ENCODE data around the gene SELENOM.

DNA sequence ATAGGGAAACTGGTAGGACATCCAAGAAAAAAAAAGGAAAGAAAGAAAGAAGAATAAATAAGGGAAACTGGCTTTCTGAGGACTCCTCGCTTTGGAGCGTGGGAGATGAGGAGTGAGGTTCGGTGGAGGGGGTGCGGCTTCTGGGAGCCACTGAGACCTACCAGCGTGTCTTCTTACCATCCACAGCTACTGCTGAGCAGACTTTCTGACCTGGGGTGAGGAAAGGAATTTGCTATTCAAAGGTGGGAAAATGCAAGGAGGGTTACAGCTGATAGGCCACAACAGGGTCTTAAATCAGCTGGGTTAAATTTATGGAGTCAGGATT lies 488 bp upstream of the SELENOM start:
- TF ChIP-seq CTCF (IDR thresholded peaks at IDR 0.05; ENCODE audit: low read depth, low read length, poor library complexity, severe bottlenecking) (no peak), EZH2phosphoT487 (IDR thresholded peaks at IDR 0.05; ENCODE audit: borderline replicate concordance, low read length) (no peak)

Data from DOHH2 (cell line).